H7 (cell line): Measurements from ENCODE around the gene CYP2C8. TPM values are rescaled to one million over a fixed set of nuclear protein-coding genes. Genes with fewer than 3 reads are reported as not detected.
A peak's percentile ranks its signal among the peaks of the same experiment; 100 is the strongest.

ENCODE experiments used
- DNase-seq: peaks from one replicate; pipeline ENCODE4 v3.0.0; 2012
- H3K27me3 ChIP-seq: 2 replicates; pipeline ENCODE4 v1.6.0; 2011; ENCODE audit warnings: mild to moderate bottlenecking, low read length; ENCODE audit not compliant: control insufficient read depth, insufficient read depth
- H3K36me3 ChIP-seq: replicated peaks from 2 replicates; pipeline ENCODE4 v1.5.1; 2011; ENCODE audit warnings: low read length; ENCODE audit not compliant: control insufficient read depth, insufficient read depth
- H3K4me3 ChIP-seq: 2 replicates; pipeline ENCODE4 v1.5.1; 2011; ENCODE audit warnings: low read depth, mild to moderate bottlenecking, control low read depth, low read length, moderate library complexity; ENCODE audit not compliant: insufficient read depth
- total RNA-seq: library from RNA; depleted of rRNA; stranded (reverse); fragments of >200 nt; shearing (Covaris generic); gene quantifications from 2 replicates; pipeline ENCODE4 v1.2.3, GENCODE V29; 2014; rRNA removed

CYP2C8 gene
- total RNA-seq, 1 experiment from 2014 or later = 0.76 TPM

GRCh38 chr10:95031656-95032055, 37.6 kb downstream of the CYP2C8 start:
- Histone ChIP-seq H3K4me3 (no peak overlapping the region), H3K36me3 (no peaks in the 10 kb centered on the region), H3K27me3 (no peaks in the 10 kb centered on the region)
- no peak for DNase-seq

- Histone ChIP-seq H3K36me3 (no peaks in the 10 kb centered on the region), H3K4me3 (no peak overlapping the region), H3K27me3 (no peaks in the 10 kb centered on the region)
- no peak for DNase-seq
Observed at GRCh38 chr10:95026461-95026860, 42.8 kb downstream of the CYP2C8 start.

- DNase-seq = peak; percentile 26
- Histone ChIP-seq H3K27me3 (no peaks in the 10 kb centered on the region), H3K4me3 (no peak overlapping the region), H3K36me3 (no peaks in the 10 kb centered on the region)
Observed at GRCh38 chr10:94997741-94998174, 71.5 kb downstream of the CYP2C8 start.

- no peaks in the 10 kb centered on the region for H3K27me3 ChIP-seq
- no peak for DNase-seq
- no peaks in the 10 kb centered on the region for H3K36me3 ChIP-seq
- no peak overlapping the region for H3K4me3 ChIP-seq
Observed at GRCh38 chr10:94992811-94993210, 76.5 kb downstream of the CYP2C8 start.

- DNase-seq = no peak
Observed at GRCh38 chr10:94991243-94991888, 77.9 kb downstream of the CYP2C8 start.

GRCh38 chr10:94989192-94989591, 80.1 kb downstream of the CYP2C8 start:
- no peak overlapping the region for H3K4me3 ChIP-seq
- H3K27me3 ChIP-seq = no peaks in the 10 kb centered on the region
- no peaks in the 10 kb centered on the region for H3K36me3 ChIP-seq
- no peak for DNase-seq

More at GRCh38 chr10:94991243-94991888, 77.9 kb downstream of the CYP2C8 start:
- H3K27me3 ChIP-seq = no peaks in the 10 kb centered on the region
- no peak overlapping the region for H3K4me3 ChIP-seq
- H3K36me3 ChIP-seq = no peaks in the 10 kb centered on the region

Other genes starting within 250 kb of the CYP2C8 start
- gene CYP2C9, start 130.8 kb downstream of the CYP2C8 start, total RNA-seq = not detected in 2 replicates
- gene ACSM6, start 124.7 kb upstream of the CYP2C8 start, total RNA-seq = not detected in 2 replicates
- 31.3 and 32.4 TPM in 2 replicates for gene PDLIM1, start 221.5 kb upstream of the CYP2C8 start, total RNA-seq